Cerebellar cortex (tissue), 1 donor: ENCODE data around the gene TBC1D4.
A peak's percentile ranks its signal among the peaks of the same experiment; 100 is the strongest.
"Not testable (repeated sequence)": the region's sequence is repeated elsewhere in the genome, so short reads cannot be mapped to it uniquely, and the experiment has no call there.

ENCODE experiments used
- DNase-seq: peaks from one replicate; pipeline ENCODE4 v3.0.0-alpha.2; 2015; ENCODE audit warnings: low spot score

Gene TBC1D4

DNA sequence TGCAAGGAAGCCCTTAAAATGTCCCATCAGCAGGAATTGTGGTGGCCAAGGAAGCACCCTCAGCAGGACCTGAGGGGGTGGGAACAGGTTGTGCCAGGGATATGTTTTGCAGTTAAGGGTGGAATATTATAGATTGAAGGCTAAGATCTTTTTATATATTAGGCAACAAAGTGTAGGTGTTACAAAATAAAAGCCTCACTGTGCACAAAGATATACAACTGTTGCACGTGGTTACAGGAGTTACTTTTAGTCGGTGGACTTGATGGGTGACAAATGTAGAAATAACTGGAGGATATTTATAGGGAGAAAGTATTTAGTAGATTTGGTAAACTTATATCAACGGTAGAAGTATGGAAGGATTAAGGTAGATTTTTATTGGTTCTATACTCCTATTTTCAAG lies 35.1 kb downstream of the TBC1D4 start:
- no peak for DNase-seq

DNA sequence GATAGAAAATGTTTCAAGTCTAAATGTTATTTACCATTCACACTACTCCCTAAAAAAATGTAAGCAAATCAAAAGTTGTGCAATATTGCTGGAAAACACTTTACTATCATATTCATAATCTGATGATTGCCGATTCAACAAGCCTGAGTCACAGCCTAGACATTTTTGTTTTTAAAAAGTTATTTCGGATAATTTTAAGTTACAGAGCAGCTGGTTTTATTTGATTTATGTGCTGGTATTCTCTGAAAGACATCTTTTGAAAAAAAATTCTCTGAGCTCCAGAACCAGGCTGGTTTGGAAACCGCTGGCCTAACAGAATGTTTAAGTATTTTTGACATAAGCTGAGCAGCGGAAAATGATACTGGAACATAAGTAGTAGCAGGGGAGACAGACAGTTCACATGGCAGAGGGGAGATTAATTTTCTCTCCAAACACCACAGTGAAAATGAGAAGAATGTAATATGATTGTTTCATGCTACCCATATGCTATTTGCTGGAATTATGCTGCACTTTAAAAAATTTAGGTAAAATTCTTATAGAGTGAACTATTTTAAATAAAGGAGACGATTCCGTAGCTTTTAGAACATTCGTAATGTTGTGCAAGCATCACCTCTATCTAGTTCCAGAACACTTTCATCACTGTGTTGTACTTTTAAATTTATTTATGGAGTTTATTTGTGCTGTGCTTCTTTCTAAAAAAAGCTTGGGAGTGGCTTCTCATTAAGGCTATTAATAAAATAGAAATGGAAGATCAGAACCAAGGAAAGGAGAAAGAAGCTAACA lies 36.1 kb downstream of the TBC1D4 start:
- DNase-seq, result no peak

DNA sequence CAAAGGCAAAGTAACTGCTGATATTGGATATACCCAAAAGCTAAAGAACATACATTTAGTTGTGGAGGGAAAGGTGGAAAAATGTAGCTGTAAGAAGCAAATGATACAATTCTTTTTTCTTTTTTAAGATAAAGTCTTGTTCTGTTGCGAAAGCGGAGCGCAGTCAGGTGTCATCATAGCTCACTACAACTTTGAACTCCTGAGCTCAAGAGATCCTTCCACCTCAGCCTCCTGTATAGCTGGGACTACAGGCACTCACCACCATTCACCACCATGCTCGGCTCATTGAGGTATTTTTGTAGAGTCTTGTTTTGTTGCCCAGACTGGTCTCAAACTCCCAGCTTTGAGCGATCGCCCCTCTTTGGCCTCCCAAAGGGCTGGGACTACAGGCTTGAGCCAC lies 38.0 kb downstream of the TBC1D4 start:
- no peak for DNase-seq

DNA sequence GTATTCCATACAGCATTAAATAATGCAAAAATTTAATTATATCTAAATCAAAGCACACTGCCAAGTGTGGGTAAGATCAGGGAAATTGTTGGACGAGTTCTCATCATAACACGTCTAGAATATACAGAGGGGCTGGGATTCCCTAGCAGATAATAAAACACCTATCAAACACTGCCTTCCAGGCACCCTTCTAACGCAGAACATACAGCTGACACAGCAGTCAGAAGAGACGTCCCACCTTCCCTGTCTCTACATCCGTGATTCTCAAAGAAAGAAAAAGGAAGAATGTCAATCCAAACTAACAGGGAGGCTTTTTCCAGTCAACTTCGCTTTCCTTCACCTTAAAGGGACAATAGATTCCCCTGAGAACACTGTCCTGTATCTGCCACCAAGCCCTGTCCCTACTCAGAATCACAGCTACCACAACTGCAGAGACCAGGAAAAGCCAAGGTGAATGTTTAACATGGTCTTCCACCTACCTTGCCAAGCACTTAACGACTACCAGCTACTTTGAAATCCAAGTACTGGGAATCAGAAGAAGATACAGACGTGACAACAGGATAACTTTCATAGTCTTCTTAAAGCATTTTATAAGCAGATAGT lies 38.5 kb downstream of the TBC1D4 start:
- no peak for DNase-seq

DNA sequence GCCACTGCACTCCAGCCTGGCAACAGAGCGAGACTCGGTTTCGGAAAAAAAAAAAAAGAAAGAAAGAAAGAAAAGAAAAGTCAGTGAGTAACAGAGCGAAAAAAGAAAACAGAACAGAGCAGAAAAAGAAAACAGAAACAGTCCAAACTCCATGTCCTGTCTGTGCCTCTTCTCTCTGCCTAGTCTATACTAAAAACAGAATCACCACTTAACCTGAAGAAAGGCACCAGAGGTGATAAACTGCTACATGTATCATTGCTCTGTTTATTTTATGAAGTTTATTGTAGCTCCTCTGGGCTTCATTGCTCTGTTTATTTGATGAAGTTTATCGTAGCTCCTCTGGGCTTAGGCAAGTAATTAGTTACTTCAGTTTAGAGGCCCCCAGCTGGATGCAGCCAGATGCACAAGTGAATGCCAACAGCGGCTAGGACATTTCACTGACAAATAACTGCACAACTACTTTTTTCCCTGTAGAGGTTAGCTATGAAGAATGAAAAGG lies 39.2 kb downstream of the TBC1D4 start:
- no peak for DNase-seq

DNA sequence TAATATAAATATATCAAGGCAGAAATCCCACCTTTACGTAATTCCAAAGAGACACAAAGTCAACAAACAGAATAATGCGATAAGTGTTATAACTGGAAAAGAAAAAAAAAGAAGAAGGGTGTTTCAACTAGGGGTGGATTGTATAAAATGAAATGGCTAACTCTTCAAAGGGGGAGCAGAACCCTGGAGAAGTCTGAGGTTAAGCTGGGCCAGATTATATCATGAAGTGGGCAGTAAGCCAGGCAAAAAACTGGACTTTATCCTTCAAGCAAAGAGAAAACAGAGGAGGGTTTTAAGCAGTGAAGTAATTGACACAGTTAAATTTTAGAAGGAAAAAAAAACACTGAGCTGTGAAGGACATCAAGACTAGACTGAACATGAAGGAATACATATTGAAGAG lies 41.9 kb downstream of the TBC1D4 start:
- no peak for DNase-seq

DNA sequence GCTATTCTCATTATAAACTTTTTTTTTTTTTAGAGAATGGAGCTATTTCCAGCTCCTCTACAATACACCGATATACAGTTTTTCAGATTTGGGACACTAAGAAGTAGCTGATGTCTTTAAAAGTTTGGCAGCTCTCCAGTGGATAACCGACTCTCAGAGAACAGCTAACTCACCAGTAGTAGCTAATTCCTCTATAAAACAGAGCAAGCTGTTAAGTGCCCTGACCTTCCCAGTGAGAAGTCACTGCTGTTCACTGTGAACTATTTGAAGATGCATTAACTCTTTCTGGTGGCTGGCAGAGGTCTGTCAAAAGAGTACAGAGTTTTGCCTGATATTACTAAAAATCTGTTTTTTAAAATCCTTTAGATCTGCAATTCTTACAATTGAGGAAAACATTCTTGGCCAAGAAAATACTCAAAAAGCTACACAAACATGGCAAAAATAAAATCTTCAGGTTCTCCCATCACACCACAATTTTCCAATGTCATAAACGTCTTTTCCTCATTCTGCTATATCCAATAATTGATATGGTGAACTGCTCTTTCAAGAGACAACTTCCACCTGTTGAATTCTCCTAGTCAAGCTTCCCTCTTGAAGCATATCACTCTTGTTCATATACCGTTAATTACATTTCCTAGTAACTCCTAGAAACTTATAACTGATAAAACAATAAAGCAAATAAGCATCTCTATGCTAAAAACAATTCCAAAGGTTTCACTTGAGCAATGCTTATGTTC lies 44.2 kb downstream of the TBC1D4 start:
- DNase-seq, result peak; percentile 23

DNA sequence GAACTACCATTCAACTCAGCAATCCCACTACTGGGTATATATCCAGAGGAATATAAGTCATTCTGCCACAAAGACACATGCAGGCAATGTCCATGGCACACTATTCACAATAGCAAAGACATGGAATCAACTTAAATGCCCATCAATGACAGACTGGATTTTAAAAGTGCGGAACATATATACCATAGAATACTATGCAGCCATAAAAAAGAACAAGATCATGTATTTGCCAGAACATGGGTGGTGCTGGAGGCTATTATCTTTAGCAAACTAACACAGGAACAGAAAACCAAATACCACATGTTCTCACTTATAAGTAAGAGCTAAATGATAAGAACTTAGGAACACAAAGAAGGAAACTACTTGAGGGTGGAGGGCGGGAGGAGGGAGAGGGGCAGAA lies 47.8 kb downstream of the TBC1D4 start:
- not testable (repeated sequence) for DNase-seq

DNA sequence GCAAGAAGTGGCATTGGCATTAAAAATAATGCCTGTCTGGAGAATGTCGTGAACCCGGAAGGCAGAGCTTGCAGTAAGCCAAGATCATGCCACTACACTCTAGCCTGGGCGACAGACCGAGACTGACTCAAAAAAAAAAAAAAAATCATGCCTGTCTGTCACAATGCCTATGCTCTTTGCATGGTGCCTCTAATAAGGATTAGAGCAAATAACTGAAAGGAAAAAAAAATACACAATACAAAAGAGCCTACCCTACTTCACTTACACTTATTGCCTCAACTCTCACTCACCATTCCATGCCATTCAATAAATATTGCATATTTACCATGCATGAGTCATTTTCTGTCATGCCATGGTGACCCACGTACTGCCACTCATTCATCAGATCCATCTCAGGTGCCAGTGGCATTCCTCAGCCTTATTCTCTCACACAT lies 49.1 kb downstream of the TBC1D4 start:
- DNase-seq, result no peak

DNA sequence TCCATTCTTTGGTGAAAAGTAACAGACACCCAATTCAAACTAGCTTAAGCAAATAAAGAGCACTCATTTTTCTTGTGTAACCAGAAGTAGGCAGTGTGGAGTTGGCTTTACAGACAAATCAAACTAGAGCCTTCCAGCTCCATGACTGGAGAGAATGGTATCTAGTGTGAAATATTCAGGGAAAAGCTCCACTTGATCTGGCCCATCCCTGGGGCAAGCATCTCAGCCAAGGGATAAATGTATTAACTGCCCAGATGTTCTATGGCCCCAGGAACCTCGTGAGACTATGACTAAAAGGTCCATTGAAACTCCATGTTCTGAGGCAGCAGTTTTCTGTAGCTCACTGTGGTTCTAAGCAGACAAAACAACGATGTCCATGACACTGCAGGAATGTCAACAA lies 49.9 kb downstream of the TBC1D4 start:
- DNase-seq, result no peak

DNA sequence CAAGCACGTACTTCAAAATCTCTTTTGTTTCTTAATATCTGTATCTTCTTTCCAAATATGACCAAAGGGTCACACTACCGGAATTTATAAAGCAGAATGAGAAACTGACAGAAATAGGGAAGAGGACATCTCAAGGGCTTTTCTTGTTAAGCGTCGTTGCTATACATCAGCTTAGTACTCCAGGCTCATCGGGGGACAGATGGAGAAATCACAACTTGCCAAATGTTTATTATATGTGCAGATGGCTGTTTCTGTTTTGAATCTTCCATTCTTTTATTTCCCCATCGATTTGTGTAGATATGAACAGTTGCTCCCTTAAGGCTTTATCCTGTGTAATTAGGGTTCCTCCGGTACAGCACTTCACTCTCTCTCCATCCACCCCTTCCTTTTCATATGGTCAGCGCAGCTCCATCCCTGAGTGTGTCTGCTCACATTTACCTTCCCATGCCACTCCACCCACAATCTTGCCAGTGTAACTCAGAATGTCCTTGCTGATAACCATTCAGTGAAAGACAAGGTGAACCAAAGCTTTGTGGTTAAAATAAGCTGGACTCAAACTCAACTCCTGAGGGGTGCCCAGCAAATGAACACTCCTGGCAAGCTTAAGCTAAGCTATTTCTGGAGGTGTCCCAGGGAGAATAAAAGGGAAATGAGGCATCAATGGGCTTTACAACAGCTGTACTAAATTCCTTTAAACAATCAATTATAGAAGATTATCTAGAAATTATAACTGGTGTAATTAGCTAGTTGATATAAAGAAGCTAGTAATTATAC lies 51.3 kb downstream of the TBC1D4 start:
- DNase-seq, result peak; percentile 18

DNA sequence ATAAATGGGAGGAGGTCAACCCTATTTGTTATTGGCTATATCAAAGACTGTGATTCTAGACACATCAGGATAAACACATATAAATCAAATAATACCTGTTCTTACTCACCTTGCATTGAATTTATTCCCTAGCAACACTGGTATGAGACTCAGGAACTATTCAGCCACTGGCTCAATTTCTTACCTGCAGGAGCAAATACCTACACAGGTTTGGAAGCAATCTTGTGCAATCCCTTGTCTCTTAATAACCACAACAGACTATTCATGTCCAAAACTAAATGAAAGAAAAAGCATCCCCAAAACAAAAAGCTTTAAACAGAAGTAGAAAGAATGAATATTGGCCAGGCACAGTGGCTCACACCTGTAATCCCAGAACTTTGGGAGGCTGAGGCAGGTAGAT lies 55.5 kb downstream of the TBC1D4 start:
- DNase-seq, result no peak

DNA sequence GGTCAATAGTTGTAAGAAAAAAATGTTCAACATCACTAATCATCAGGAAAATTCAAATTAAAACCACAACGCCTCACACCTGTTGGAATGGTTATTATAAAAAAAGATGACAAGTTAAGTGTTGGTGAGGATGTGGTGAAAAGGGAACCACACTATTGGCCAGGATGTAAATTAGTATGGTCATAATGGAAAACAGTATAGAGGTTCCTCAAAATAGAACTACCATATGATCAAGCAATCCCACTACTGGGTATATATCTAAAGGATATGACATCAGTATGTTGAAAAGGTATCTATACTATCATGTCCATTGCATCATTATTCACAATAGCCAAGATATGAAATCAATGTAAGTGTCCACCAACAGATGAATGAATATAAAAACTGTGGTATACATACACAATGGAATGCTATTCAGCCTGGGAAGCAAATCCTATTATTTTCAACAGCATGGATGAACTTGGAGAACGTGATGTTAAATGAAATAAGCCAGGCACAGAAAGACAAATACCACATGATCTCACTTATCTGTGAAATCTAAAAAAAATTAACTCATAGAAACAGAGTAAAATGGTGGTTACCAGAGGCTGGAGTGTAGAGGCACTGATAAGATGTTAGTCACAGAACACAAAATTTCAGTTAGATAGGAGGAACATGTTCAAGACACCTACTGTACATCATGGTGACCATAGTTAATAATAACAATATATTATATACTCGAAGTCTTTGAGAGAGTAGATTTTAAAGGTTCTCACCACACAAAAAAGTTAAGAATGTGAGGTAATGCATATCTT lies 56.6 kb downstream of the TBC1D4 start:
- no peak for DNase-seq

DNA sequence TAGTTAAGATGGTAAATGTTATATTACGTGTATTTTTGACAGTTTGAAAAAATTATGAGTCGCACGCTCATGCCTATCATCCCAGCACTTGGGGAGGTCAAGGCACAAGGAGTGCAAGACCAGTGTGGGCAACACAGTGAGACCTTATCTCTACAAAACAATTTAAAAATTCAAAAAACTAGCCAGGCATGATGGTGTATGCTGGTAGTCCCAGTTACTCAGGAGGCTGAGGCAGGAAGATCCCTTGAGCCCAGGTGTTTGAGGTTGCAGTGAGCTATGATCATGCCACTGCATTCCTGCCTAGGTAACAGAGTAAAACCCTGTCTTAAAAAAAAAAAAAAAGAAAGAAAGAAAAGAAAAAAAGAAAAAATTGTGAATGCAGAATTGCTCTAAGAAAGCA lies 58.0 kb downstream of the TBC1D4 start:
- DNase-seq, result no peak

DNA sequence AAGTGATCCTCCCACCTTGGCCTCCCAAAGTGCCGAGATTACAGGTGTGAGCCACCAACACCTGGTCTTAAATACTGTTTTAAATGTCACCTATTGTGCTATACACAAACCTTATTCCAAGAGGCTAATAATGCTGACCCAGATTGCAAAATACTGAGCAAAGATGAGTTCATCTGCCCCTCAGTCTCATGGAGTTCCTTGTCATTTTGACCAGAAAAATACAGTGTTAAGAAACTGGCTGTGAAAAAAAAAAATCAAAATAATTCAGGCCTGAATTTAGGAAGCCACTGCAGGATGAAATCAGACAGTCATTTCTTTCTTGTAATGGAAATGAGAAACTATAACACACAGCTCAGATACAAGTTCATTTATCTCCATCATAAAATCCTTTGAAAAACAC lies 59.9 kb downstream of the TBC1D4 start:
- DNase-seq, result no peak

DNA sequence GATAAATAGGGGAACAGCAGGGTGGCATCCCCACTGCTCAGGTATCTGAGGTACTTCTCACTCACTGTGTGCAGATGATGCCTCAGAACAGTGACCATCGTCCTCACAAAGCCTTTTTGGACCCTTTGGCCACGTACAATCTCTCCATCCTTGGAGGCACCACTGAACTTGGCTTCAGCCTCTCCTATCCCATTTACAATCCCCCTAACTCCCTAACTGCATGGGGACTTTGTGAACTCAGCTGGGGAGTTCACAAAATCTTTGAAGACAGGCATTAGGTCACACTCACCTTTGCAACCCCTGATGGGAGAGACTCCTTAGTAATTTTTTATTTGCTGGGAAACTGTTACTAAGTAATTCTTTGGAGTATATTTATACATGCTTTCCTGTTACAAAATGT lies 60.8 kb downstream of the TBC1D4 start:
- DNase-seq, result no peak

DNA sequence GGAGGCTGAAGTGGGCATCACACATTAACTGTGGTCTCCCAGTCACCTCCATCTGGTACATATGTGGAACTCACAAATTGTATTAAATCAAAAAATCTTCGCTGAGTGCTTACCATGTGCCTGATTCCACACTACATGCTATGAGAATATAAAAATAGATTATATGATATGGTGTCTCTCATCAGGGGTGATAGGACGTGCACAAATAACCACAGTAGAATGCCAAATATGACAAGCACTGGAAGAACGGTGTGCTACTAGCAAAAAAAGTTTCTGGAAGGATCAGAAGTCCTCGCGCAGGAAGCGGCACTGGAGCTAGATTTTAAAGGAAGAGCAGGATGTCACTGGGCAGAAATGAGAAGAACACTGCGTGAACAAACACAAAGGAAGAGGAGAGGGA lies 62.3 kb downstream of the TBC1D4 start:
- DNase-seq, result no peak

DNA sequence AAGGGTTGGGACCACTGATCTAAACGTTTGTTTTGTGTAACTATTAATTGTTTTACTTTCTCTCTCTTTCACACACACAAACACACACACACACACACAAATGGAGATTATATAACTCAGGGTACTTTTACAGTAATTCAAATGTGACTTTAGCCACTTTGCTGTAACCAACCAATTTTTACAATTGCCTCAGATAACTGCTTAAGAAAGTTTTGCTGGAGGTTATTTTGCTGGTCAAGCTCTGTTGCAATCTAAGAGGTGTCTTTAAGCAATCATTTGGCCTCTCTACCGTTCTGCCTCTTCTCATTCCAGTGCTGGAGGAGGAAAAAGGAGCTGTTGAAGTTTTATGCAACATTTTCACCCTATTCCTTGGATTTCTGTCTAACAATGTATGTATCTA lies 63.0 kb downstream of the TBC1D4 start:
- no peak for DNase-seq

DNA sequence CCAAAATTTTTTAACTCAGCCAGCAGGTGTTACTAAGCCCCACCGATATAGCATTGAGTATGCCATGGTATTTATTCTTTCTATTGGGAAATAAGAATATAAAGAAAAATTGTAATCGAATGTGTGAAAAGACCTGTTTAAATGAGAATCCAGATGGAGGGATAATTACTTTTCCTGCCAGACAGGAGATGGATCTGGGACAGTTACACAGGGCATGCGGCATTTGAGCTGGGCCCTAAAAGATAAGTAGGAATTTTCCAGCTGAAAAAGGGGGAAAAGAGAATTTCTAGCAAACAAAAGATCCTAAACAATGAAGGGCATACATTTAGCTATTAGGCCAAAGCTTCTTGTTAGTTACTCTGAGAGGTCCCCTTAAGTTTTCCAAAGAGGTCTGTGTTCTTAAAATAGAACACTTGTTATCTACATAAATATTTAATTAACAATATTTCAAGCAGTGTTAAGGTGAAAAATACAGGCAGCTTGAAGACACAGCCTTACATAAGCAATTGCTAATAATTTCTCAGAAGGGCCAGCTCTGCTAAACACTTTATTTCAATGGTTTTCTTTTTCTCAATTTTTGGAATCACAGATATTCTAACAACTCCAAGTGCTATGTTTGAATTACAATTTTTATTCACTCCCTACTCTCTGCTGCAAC lies 63.7 kb downstream of the TBC1D4 start:
- DNase-seq, result peak; percentile 67

DNA sequence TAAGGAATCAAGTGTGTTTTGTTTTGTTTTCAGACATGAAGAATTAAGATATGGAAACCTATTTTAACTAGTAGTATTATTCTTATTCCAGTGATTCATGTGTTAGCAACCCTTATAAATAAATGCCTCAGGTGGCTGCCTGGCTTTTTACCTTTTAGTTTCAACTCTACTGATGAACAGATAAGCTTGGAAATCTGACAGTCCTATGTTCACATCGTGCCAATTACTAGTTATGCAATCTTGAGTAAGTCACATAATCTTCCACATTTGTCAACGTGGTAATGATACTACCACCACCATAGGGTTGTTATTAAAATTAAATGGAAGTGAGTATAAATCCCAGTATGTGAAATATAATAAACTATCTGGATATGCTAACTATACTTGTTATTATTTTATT lies 64.3 kb downstream of the TBC1D4 start:
- peak; percentile 64 for DNase-seq

DNA sequence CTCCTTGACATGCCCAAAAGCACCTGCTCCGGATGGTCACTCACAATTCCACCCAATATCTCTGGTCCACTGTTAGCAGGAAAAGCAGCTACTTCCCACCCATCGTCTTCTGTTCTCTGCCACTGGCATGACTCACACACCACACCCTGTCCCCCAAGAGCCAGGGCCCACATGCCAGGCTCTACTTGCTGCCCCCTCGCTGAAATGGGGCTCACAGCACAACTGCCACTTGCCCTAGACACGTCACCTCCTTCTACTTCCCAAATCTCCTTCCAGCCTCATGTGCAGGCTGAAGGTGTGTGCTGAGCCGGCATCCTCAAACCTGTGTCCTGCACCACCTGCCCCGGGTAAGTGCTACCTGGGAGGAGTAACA lies 65.0 kb downstream of the TBC1D4 start:
- peak; percentile 16 for DNase-seq
